Measurements from ENCODE around the gene IL24. TPM values are rescaled to one million over a fixed set of nuclear protein-coding genes. Genes with fewer than 3 reads are reported as not detected.

The IL24 gene
- total RNA-seq, 1 experiment from 2014 or later = not detected

GRCh38 chr1:206880314-206880713 lies 16.9 kb upstream of the IL24 start:
- DNase-seq (ENCODE audit: low spot score) = no peak

GRCh38 chr1:206882555-206882954 lies 14.7 kb upstream of the IL24 start:
- DNase-seq (ENCODE audit: low spot score) = no peak

- no peak for DNase-seq (ENCODE audit: low spot score)
These were observed 14.1 kb upstream of the IL24 start for GRCh38 chr1:206883160-206883559.

- no peak for DNase-seq (ENCODE audit: low spot score)
These were observed 13.4 kb upstream of the IL24 start for GRCh38 chr1:206883876-206884275.

- no peak for DNase-seq (ENCODE audit: low spot score)
These were observed 11.7 kb upstream of the IL24 start for GRCh38 chr1:206885341-206886060.

DNA sequence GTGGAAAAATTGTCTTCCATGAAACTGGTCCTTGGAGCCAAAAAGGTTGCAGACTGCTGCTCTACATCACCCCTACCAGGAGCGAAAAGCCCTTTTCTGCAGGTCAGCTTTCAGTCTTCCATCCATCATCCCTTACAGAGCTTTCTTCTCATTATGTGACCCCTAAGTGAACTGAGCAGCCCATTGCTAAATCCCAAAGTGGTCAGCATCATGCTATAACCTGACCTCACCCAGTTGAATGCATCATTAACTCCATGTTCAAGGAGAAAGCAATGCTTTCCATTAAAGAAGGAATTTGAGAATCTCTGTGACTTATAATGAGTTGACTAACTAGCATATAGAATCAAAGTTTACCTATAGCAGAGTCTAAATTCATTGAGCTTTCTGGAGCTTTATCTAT lies 10.4 kb upstream of the IL24 start:
- DNase-seq (ENCODE audit: low spot score) = no peak

GRCh38 chr1:206887701-206888100 lies 9.5 kb upstream of the IL24 start:
- DNase-seq (ENCODE audit: low spot score) = no peak

- DNase-seq (ENCODE audit: low spot score) = no peak
These were observed 6.8 kb upstream of the IL24 start for GRCh38 chr1:206890125-206891060.

- DNase-seq (ENCODE audit: low spot score) = no peak
These were observed 5.8 kb upstream of the IL24 start for GRCh38 chr1:206891412-206891811.

GRCh38 chr1:206892351-206892984 lies 4.8 kb upstream of the IL24 start:
- no peak for DNase-seq (ENCODE audit: low spot score)

DNA sequence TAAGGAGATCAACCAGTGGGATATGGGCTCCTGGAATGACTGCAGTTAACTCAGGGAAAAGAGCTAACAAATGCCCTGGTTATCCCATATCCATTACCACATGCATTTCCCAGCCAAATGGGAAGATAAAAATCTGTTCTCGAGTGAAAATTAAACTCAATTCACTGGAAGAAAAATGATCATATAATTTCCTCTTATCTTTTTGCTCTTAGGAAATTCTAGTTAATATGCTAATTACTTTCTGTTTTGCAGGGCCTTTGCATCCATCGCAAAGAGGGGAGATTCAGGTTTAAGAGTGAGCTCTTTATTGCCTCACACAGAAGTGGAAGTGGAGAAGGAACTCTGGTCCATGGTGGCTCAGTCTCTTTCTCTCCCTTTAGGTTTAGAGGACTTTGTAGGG lies 3.9 kb upstream of the IL24 start:
- no peak for DNase-seq (ENCODE audit: low spot score)

DNA sequence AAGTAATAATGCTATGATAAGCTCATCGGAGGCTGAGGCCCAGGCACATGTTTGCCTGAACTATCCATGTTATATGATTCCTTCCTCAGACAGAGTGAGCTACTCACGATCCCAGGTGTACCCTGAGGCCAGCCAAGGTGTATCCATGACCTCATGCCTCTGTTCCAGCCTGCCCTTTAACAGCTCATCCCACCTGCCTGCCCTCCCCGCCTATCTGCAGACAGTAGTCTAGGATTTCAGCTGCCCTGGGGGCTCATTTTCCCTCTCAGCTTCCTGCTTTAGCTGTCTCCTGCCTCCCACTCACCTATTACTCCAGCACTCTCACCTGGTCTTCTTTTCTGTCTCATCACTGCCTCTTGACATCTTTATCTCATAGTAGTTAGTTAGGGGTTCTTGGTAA lies 1.9 kb upstream of the IL24 start:
- no peak for DNase-seq (ENCODE audit: low spot score)

DNA sequence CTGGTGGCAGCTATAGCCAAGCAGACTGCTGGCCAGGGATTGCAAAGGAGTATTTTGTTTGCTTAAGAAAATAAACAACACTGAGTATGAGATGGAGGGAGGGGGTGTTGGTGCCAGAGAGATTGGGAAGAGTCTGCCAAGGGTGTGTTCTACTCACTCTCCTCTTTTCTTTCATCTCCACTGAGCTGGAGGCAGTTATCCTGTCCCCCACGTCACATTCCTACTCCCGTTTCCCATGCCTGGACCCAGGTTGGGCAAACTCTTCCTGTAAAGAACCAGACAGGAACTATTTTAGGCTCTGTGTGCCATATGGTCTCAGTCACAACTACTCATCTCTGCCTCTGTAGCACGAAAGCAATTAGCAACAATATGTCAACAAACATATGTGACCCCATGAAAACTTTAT lies 1.4 kb upstream of the IL24 start:
- DNase-seq (ENCODE audit: low spot score) = no peak

- DNase-seq (ENCODE audit: low spot score) = no peak
These were observed 982 bp upstream of the IL24 start for GRCh38 chr1:206896261-206896660.

GRCh38 chr1:206898089-206898914 lies 1.1 kb downstream of the IL24 start:
- no peak for DNase-seq (ENCODE audit: low spot score)

GRCh38 chr1:206898915-206899431 lies 1.7 kb downstream of the IL24 start:
- DNase-seq (ENCODE audit: low spot score) = no peak

DNA sequence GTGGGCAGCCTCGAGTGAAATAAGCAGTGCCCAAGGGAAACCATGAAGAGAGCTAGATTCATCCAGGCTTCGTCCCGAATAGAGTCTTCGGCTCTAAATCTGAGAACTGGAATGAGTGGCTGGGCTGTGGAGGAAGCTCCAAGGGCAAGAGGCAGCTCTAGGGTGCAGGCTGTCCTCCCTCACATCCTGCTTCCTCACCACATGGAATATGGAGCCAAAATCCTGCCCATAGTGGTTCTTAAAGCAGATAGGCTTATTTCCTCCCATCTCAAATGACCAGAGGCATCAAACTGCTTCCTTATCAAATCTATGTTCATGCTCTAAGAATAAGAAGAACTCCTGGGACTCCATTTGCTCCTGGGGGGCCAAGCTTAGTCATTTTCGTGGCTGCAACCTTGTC lies 2.5 kb downstream of the IL24 start:
- DNase-seq (ENCODE audit: low spot score) = no peak

GRCh38 chr1:206900149-206900548 lies 2.9 kb downstream of the IL24 start:
- no peak for DNase-seq (ENCODE audit: low spot score)

- DNase-seq (ENCODE audit: low spot score) = no peak
These were observed 4.7 kb downstream of the IL24 start for GRCh38 chr1:206901944-206902343.

DNA sequence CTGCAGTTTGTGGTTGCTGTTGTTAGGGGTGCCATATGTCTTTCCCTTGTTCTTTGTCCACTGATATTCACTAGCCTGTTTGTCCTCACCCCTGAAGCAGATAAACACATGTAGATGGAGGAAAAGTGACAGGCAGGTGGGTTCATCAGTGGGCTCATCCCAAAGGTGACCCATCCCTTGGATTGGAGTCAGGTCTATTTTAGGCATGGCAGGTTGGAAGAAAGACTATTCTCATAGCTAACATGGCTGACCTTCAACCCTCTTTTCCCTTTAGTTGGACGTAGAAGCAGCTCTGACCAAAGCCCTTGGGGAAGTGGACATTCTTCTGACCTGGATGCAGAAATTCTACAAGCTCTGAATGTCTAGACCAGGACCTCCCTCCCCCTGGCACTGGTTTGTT lies 5.5 kb downstream of the IL24 start:
- no peak for DNase-seq (ENCODE audit: low spot score)

GRCh38 chr1:206903687-206904086 lies 6.4 kb downstream of the IL24 start:
- no peak for DNase-seq (ENCODE audit: low spot score)

Data from HT-29 (cell line).